ENCODE data around the gene HTR2A.

HTR2A gene

DNA sequence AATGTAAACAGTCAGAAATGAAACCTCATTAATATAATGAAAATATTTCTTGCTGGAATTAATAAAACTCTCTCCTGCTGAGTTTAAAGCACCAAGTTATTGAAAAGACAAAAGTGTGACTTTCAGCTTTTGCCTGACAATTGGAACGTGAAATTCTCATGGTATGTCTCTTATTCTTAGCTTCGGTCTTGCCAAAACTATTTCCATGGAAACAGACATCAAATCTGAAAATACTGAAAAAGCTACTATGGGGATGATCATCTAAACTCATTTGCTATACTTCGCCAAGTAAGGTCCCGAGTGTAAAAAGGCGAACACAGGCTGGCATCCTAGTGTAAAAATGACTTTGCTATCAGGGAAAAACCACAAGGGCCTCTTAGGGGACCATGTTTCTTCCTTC is 22.8 kb downstream of the HTR2A start:
- no peak overlapping the region for H3K4me2 ChIP-seq (ENCODE audit: low read depth, low read length, poor library complexity, severe bottlenecking)
- no peaks in the 10 kb centered on the region for H3K79me2 ChIP-seq (ENCODE audit: insufficient read depth, low read length)
- TF ChIP-seq, protein P1, sequence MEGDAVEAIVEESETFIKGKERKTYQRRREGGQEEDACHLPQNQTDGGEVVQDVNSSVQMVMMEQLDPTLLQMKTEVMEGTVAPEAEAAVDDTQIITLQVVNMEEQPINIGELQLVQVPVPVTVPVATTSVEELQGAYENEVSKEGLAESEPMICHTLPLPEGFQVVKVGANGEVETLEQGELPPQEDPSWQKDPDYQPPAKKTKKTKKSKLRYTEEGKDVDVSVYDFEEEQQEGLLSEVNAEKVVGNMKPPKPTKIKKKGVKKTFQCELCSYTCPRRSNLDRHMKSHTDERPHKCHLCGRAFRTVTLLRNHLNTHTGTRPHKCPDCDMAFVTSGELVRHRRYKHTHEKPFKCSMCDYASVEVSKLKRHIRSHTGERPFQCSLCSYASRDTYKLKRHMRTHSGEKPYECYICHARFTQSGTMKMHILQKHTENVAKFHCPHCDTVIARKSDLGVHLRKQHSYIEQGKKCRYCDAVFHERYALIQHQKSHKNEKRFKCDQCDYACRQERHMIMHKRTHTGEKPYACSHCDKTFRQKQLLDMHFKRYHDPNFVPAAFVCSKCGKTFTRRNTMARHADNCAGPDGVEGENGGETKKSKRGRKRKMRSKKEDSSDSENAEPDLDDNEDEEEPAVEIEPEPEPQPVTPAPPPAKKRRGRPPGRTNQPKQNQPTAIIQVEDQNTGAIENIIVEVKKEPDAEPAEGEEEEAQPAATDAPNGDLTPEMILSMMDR (IDR thresholded peaks at IDR 0.05; ENCODE audit: insufficient read depth, low read length, poor library complexity, severe bottlenecking), result no peak
- TF ChIP-seq EZH2phosphoT487 (conservative IDR thresholded peaks at IDR 0.05; ENCODE audit: low read length), result no peak
- no peaks in the 10 kb centered on the region for H3K9me3 ChIP-seq (ENCODE audit: insufficient read depth, low read length)
- H3K4me3 ChIP-seq (ENCODE audit: insufficient read depth, low read length, poor library complexity, severe bottlenecking), result no peak overlapping the region
- no peaks in the 10 kb centered on the region for H3F3A ChIP-seq (ENCODE audit: insufficient read depth)
- H3K27ac ChIP-seq (ENCODE audit: low read depth, low read length), result no peak overlapping the region
- H3K36me3 ChIP-seq (ENCODE audit: low read length), result no peaks in the 10 kb centered on the region
- H4K20me1 ChIP-seq (ENCODE audit: low read depth, low read length), result no peaks in the 10 kb centered on the region
- H3K9me2 ChIP-seq (replicated peaks; ENCODE audit: insufficient read depth, low read length), result no peaks in the 10 kb centered on the region
- no peak overlapping the region for H3K9ac ChIP-seq (ENCODE audit: low read length)
- no peak overlapping the region for H2AFZ ChIP-seq (ENCODE audit: low read depth, low read length, severe bottlenecking)
- H3K27me3 ChIP-seq (ENCODE audit: low read length), result no peaks in the 10 kb centered on the region

DNA sequence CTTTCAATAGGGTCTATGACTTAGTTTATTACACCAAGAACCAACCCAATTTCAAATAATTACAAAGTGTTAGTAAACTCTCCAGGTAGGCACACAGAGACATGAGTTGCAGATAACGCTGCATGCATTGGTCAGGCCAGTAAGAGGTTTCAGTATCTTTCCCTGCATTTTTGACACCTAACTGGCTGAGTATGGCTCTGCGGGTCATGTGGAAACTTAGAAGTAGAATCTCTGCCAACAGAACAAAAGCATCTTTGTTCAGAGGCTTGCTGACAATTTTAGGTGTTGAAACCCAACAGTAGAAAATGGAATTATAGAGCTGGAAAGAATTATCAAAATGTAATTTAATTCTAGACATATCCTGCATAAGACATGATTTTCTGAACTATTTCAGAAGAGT is 25.3 kb downstream of the HTR2A start:
- H3K4me2 ChIP-seq (ENCODE audit: low read depth, low read length, poor library complexity, severe bottlenecking), result no peak overlapping the region
- no peak overlapping the region for H3K27ac ChIP-seq (ENCODE audit: low read depth, low read length)
- no peaks in the 10 kb centered on the region for H3K79me2 ChIP-seq (ENCODE audit: insufficient read depth, low read length)
- H3K9ac ChIP-seq (ENCODE audit: low read length), result no peak overlapping the region
- TF ChIP-seq, protein P1 (IDR thresholded peaks at IDR 0.05; ENCODE audit: insufficient read depth, low read length, poor library complexity, severe bottlenecking), result no peak
- no peak for TF ChIP-seq EZH2phosphoT487 (conservative IDR thresholded peaks at IDR 0.05; ENCODE audit: low read length)
- H3K9me2 ChIP-seq (replicated peaks; ENCODE audit: insufficient read depth, low read length), result no peaks in the 10 kb centered on the region
- no peaks in the 10 kb centered on the region for H3F3A ChIP-seq (ENCODE audit: insufficient read depth)
- no peaks in the 10 kb centered on the region for H3K27me3 ChIP-seq (ENCODE audit: low read length)
- H2AFZ ChIP-seq (ENCODE audit: low read depth, low read length, severe bottlenecking), result no peak overlapping the region
- no peaks in the 10 kb centered on the region for H3K36me3 ChIP-seq (ENCODE audit: low read length)
- H3K9me3 ChIP-seq (ENCODE audit: insufficient read depth, low read length), result no peaks in the 10 kb centered on the region
- no peak overlapping the region for H3K4me3 ChIP-seq (ENCODE audit: insufficient read depth, low read length, poor library complexity, severe bottlenecking)
- H4K20me1 ChIP-seq (ENCODE audit: low read depth, low read length), result no peaks in the 10 kb centered on the region

DNA sequence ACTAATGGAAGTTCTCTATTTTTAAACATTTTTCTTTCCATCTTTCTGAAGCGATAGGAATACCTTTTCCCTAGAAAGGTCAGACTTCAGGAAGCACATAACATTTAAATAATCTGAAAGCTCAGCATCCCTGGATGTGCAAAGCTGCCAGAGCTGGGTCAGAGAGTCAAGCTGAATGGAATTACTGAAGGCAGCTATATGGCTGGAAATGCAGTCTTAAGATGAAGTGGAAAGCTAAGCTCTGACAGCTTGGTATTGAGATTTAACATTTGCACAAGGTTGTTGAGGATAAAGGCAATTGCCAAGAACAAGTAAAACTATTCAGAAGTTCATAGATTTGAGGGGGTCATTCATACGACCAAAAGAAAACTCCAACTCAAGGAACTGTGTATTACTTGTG is 28.8 kb downstream of the HTR2A start:
- Histone ChIP-seq H2AFZ (ENCODE audit: low read depth, low read length, severe bottlenecking) (no peak overlapping the region), H3K9ac (ENCODE audit: low read length) (no peak overlapping the region), H3F3A (ENCODE audit: insufficient read depth) (no peaks in the 10 kb centered on the region), H3K27ac (ENCODE audit: low read depth, low read length) (no peak overlapping the region), H3K4me2 (ENCODE audit: low read depth, low read length, poor library complexity, severe bottlenecking) (no peak overlapping the region), H3K4me3 (ENCODE audit: insufficient read depth, low read length, poor library complexity, severe bottlenecking) (no peak overlapping the region), H4K20me1 (ENCODE audit: low read depth, low read length) (no peaks in the 10 kb centered on the region), H3K36me3 (ENCODE audit: low read length) (no peaks in the 10 kb centered on the region), H3K9me2 (replicated peaks; ENCODE audit: insufficient read depth, low read length) (no peaks in the 10 kb centered on the region), H3K9me3 (ENCODE audit: insufficient read depth, low read length) (no peaks in the 10 kb centered on the region), H3K79me2 (ENCODE audit: insufficient read depth, low read length) (no peaks in the 10 kb centered on the region), H3K27me3 (ENCODE audit: low read length) (no peaks in the 10 kb centered on the region)
- TF ChIP-seq EZH2phosphoT487 (conservative IDR thresholded peaks at IDR 0.05; ENCODE audit: low read length), result no peak
- TF ChIP-seq, protein P1 (IDR thresholded peaks at IDR 0.05; ENCODE audit: insufficient read depth, low read length, poor library complexity, severe bottlenecking), result no peak

All from SU-DHL-6 (cell line).